MM.1S (cell line): ENCODE data around the gene FBXO48.
A peak's percentile ranks its signal among the peaks of the same experiment; 100 is the strongest.

ENCODE experiments used
- DNase-seq: peaks from one replicate; pipeline ENCODE4 v3.0.0-alpha.2; 2015
- H2AFZ ChIP-seq: fragments of 300-600 bp; sonication (generic); 2 replicates; pipeline ENCODE4 v1.6.0; 2016; ENCODE audit warnings: antibody characterized with exemption, low read length
- H3F3A ChIP-seq: fragments of 300-600 bp; sonication (generic); 2 replicates; pipeline ENCODE4 v1.6.1; 2016; ENCODE audit warnings: mild to moderate bottlenecking, antibody characterized with exemption, low read length, moderate library complexity, mixed read lengths; ENCODE audit not compliant: insufficient read depth
- H3K27ac ChIP-seq: fragments of 300-600 bp; sonication (generic); 2 replicates; pipeline ENCODE4 v1.5.1; 2016; ENCODE audit warnings: mild to moderate bottlenecking, low read length
- H3K27me3 ChIP-seq: fragments of 300-600 bp; sonication (generic); replicated peaks from 2 replicates; pipeline ENCODE4 v1.6.0; 2016; ENCODE audit warnings: low read length; ENCODE audit not compliant: insufficient read depth
- H3K36me3 ChIP-seq: fragments of 300-600 bp; sonication (generic); replicated peaks from 2 replicates; pipeline ENCODE4 v1.6.1; 2016; ENCODE audit warnings: mild to moderate bottlenecking, low read length, mixed read lengths; ENCODE audit not compliant: insufficient read depth
- H3K4me1 ChIP-seq: fragments of 300-600 bp; sonication (generic); 2 replicates; pipeline ENCODE4 v1.6.1; 2016; ENCODE audit warnings: low read length, mixed read lengths
- H3K4me2 ChIP-seq: fragments of 300-600 bp; sonication (generic); 2 replicates; pipeline ENCODE4 v1.6.0; 2016; ENCODE audit warnings: low read depth, low read length
- H3K4me3 ChIP-seq: fragments of 300-600 bp; sonication (generic); 2 replicates; pipeline ENCODE4 v1.5.1; 2016; ENCODE audit warnings: low read length, mixed read lengths
- H3K79me2 ChIP-seq: fragments of 300-600 bp; sonication (generic); 2 replicates; pipeline ENCODE4 v1.6.1; 2016; ENCODE audit warnings: mixed run types, low read length, mixed read lengths
- H3K9ac ChIP-seq: fragments of 300-600 bp; sonication (generic); 2 replicates; pipeline ENCODE4 v1.6.1; 2016; ENCODE audit warnings: low read length, mixed read lengths
- H3K9me2 ChIP-seq: fragments of 300-600 bp; sonication (generic); replicated peaks from 2 replicates; pipeline ENCODE4 v1.6.1; 2016; ENCODE audit warnings: mild to moderate bottlenecking, low read length, mixed read lengths; ENCODE audit not compliant: insufficient read depth
- H3K9me3 ChIP-seq: fragments of 300-600 bp; sonication (generic); replicated peaks from 2 replicates; pipeline ENCODE4 v1.6.1; 2016; ENCODE audit warnings: mild to moderate bottlenecking, low read length, mixed read lengths; ENCODE audit not compliant: insufficient read depth
- H4K20me1 ChIP-seq: fragments of 300-600 bp; sonication (generic); 2 replicates; pipeline ENCODE4 v1.6.1; 2016; ENCODE audit warnings: mild to moderate bottlenecking, low read length, moderate library complexity, mixed read lengths; ENCODE audit not compliant: insufficient read depth
- EZH2 ChIP-seq: fragments of 300-600 bp; sonication (generic); optimal IDR thresholded peaks from 2 replicates; pipeline ENCODE3; 2017; ENCODE audit warnings: low read depth, mild to moderate bottlenecking, antibody characterized with exemption, low read length, mixed read lengths
- EZH2phosphoT487 ChIP-seq: fragments of 300-600 bp; sonication (generic); IDR thresholded peaks from 2 replicates; pipeline ENCODE4 v1.6.1; 2018; ENCODE audit warnings: antibody characterized with exemption, low read length
- TF ChIP-seq, protein P1 (sequence below): fragments of 300-600 bp; sonication (generic); IDR thresholded peaks from 2 replicates; pipeline ENCODE4 v1.5.1; 2016; ENCODE audit warnings: antibody characterized with exemption, low read length, mixed read lengths

Gene FBXO48, protein sequence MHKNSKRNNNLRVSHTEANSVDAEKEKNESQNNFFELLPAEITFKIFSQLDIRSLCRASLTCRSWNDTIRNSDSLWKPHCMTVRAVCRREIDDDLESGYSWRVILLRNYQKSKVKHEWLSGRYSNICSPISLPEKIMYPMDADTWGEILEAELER

DNA sequence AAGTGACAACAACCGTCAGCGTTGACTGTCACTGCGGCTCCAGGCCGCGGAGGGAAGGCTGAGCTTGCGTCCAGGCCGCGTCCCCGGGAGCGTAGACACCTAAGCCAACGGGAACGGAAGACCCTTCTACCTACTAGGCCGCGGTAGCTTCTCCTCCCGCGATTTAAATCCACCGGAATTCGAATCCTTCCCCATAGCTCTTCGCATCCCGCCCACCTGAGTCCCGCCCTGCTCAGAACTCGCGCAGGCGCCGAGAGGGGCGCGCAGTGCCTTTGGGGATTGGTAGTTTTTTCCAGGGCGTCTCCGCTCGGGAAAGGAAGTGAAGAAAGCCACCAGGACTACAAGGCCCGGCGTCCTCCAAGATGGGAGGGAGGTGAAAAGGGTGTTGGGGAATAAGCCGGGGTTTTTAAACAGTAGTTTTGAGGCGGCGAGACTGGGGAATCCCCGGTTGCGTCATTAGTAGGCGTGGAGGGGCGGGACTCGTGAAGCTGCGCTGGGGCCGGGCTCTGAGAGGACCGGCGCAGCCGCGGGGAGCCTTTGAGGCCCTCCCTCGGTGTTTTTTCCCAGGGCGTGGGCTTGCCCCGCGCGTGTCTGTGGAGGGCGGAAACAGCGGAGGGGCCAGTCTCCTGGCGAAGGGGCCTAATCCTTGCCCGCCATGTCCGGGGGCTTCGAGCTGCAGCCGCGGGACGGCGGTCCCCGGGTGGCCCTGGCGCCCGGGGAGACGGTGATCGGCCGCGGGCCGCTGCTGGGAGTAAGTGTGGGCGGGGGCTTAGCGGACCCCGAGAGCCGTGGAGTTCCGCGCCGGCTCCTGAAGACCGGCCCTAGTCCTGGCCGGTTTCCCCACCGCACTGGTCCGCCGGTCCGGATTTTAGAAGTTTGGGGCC lies at the start of gene FBXO48, which contains the start of gene APLF:
Gene FBXO48 (minus strand): TSS at position 218 of the 884 bp plus-strand sequence. CDS start 2,149 bp downstream, outside the sequence.
Gene APLF (plus strand): TSS at position 509 of the 884 bp plus-strand sequence. CDS start 147 bp downstream, at position 656.
- peak within 1 kb of the TSS; percentile 69; the same call in 1 of the 2 replicates for H3K27ac ChIP-seq

DNA sequence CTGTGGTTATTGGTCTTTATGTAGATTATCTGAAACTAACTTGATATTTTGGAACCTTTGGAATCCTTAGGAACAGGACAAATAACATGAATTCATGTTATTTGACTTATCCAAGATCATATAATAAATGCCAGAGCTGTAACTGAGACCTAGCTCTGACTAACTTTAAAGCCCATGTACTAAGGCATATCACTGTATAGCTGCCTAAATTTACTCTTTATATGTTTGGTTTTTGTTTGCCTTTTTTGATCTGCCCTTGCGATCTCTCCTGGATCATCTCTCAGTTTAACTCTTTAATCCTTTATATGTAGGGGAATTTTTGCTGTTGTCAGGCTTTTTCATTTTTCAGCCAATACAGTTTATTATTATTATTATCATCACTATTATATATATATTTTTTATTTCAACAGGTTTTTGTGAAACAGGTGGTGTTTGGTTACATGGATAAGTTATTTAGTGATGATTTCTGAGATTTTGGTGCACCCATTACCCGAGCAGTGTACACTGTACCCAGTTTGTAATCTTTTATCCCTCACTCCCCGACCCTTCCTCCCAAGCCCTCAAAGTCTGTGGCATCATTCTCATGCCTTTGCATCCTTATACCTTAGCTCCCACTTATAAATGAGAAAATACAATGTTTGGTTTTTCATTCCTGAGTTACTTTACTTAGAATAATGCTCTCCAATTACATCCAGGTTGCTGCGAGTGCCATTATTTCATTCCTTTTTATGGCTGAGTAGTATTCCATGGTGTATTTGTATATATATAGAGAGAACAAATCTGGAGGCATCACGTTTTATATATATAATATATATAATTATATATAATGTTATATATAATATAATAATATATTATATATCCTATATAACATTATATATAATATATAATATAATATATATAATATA lies 49.2 kb upstream of the FBXO48 start:
- Histone ChIP-seq H3K9me3 (no peaks in the 10 kb centered on the region), H2AFZ (no peak overlapping the region), H3K4me1 (no peaks in the 10 kb centered on the region), H3K36me3 (no peaks in the 10 kb centered on the region), H3K9me2 (no peaks in the 10 kb centered on the region), H3K27me3 (no peaks in the 10 kb centered on the region), H3K27ac (no peak overlapping the region), H4K20me1 (no peaks in the 10 kb centered on the region), H3F3A (no peaks in the 10 kb centered on the region), H3K4me2 (no peak overlapping the region), H3K79me2 (no peaks in the 10 kb centered on the region), H3K4me3 (no peak overlapping the region), H3K9ac (no peak overlapping the region)
- no peak for DNase-seq
- TF ChIP-seq EZH2, result no peak
- no peak for TF ChIP-seq EZH2phosphoT487
- TF ChIP-seq, protein P1, sequence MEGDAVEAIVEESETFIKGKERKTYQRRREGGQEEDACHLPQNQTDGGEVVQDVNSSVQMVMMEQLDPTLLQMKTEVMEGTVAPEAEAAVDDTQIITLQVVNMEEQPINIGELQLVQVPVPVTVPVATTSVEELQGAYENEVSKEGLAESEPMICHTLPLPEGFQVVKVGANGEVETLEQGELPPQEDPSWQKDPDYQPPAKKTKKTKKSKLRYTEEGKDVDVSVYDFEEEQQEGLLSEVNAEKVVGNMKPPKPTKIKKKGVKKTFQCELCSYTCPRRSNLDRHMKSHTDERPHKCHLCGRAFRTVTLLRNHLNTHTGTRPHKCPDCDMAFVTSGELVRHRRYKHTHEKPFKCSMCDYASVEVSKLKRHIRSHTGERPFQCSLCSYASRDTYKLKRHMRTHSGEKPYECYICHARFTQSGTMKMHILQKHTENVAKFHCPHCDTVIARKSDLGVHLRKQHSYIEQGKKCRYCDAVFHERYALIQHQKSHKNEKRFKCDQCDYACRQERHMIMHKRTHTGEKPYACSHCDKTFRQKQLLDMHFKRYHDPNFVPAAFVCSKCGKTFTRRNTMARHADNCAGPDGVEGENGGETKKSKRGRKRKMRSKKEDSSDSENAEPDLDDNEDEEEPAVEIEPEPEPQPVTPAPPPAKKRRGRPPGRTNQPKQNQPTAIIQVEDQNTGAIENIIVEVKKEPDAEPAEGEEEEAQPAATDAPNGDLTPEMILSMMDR, result no peak

More for the DNA sequence above, at the start of gene FBXO48, which contains the start of gene APLF:
- TF ChIP-seq EZH2 (no peak), EZH2phosphoT487 (no peak)
- TF ChIP-seq, protein P1, result no peak
- H3F3A ChIP-seq, result peaks cover 23% of the 10 kb centered on the region
- peak within 1 kb of the TSS; percentile 86 for H2AFZ ChIP-seq
- H3K9ac ChIP-seq, result peak within 1 kb of the TSS; percentile 82
- no peaks in the 10 kb centered on the region for H3K27me3 ChIP-seq
- H3K4me2 ChIP-seq, result peak within 1 kb of the TSS; percentile 80
- H3K9me3 ChIP-seq, result no peaks in the 10 kb centered on the region
- no peaks in the 10 kb centered on the region for H4K20me1 ChIP-seq
- H3K36me3 ChIP-seq, result no peaks in the 10 kb centered on the region
- peak; percentile 99 for DNase-seq
- peaks cover 26% of the 10 kb centered on the region for H3K4me1 ChIP-seq
- H3K79me2 ChIP-seq, result peaks cover 12% of the 10 kb centered on the region
- H3K9me2 ChIP-seq, result no peaks in the 10 kb centered on the region
- peak within 1 kb of the TSS; percentile 87 for H3K4me3 ChIP-seq

DNA sequence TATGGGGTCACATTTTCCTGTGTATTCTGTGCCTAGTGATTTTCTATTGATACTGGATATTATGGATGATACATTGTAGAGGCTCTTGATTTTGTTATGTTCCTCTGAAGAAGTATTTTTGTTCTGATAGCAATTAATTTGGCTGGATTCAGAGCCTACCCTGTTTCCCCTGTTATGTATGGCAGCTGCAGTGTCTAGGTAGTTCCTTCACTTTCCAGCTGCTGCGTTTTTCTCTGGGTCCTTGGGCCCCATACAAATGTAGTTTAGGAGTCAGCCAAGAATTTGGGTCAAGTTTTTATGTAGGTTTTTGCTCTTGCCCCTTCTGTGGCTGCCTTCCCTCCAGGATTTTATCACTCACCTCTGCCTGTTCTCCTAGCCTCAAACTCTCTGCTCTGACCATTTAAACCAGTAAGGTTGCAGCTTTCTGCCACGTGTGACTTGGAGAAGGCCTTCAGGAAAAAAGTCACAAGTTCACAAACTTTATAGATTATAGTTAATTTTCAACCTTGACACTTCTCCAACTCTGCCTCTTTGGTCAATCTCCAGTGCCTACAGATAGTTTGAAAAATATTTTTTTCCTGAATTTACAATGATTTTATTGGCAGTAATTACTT lies 47.3 kb upstream of the FBXO48 start:
- Histone ChIP-seq H3K79me2 (no peaks in the 10 kb centered on the region), H3K4me3 (no peak overlapping the region), H3F3A (no peaks in the 10 kb centered on the region), H3K9me3 (no peaks in the 10 kb centered on the region), H3K27me3 (no peaks in the 10 kb centered on the region), H3K27ac (no peak overlapping the region), H3K36me3 (no peaks in the 10 kb centered on the region), H4K20me1 (no peaks in the 10 kb centered on the region), H2AFZ (no peak overlapping the region), H3K4me2 (no peak overlapping the region), H3K9ac (no peak overlapping the region), H3K4me1 (no peaks in the 10 kb centered on the region), H3K9me2 (no peaks in the 10 kb centered on the region)
- TF ChIP-seq, protein P1, result no peak
- no peak for TF ChIP-seq EZH2
- TF ChIP-seq EZH2phosphoT487, result no peak
- DNase-seq, result no peak
